ENCODE data around the gene APIP. TPM values are rescaled to one million over a fixed set of nuclear protein-coding genes. Genes with fewer than 3 reads are reported as not detected.

APIP gene
- total RNA-seq, 1 experiment from 2014 or later = 24.3 TPM

GRCh38 chr11:34866375-34866774 is 49.8 kb downstream of the APIP start:
- POLR2A ChIA-PET = no interaction called here
- no peak overlapping the region for H3K27ac Mint-ChIP-seq

GRCh38 chr11:34865261-34865660 is 50.9 kb downstream of the APIP start:
- no peak for DNase-seq (ENCODE audit: low spot score)
- ChIA-PET CTCF (no interaction called here), POLR2A (no interaction called here)
- H3K27me3 Mint-ChIP-seq (ENCODE audit: low read depth) = no peaks in the 10 kb centered on the region
- H3K27ac Mint-ChIP-seq = no peak overlapping the region
- H3K36me3 Mint-ChIP-seq = peaks cover 5% of the 10 kb centered on the region; the same call in 1 of the 2 replicates
- no peak for ATAC-seq
- peaks cover 5% of the 10 kb centered on the region; the same call in 1 of the 2 replicates for H3K4me1 Mint-ChIP-seq
- no peaks in the 10 kb centered on the region for H3K9me3 Mint-ChIP-seq
- H3K4me3 Mint-ChIP-seq = no peak overlapping the region
- TF ChIP-seq MXD4 (CRISPR knock-in tag; IDR thresholded peaks at IDR 0.05; ENCODE audit: borderline replicate concordance) (no peak), GRHL2 (CRISPR knock-in tag; IDR thresholded peaks at IDR 0.05; ENCODE audit: insufficient replicate concordance, severe bottlenecking) (no peak), ZNF423 (CRISPR knock-in tag; IDR thresholded peaks at IDR 0.05) (no peak), ZNF232 (CRISPR knock-in tag; IDR thresholded peaks at IDR 0.05) (no peak), GABPB1 (CRISPR knock-in tag; IDR thresholded peaks at IDR 0.05) (no peak), ZNF317 (CRISPR knock-in tag; IDR thresholded peaks at IDR 0.05; ENCODE audit: borderline replicate concordance, low read depth) (no peak), TEAD1 (CRISPR knock-in tag; IDR thresholded peaks at IDR 0.05) (no peak), ERG (CRISPR knock-in tag; IDR thresholded peaks at IDR 0.05) (no peak), TP53 (CRISPR knock-in tag; IDR thresholded peaks at IDR 0.05) (no peak), IRF1 (CRISPR knock-in tag; IDR thresholded peaks at IDR 0.05) (no peak), CREM (CRISPR knock-in tag; IDR thresholded peaks at IDR 0.05) (no peak), FOXJ3 (CRISPR knock-in tag; IDR thresholded peaks at IDR 0.05; ENCODE audit: borderline replicate concordance) (no peak), NR1H2 (CRISPR knock-in tag; IDR thresholded peaks at IDR 0.05) (no peak), ZSCAN18 (CRISPR knock-in tag; IDR thresholded peaks at IDR 0.05) (no peak)

More at GRCh38 chr11:34866375-34866774, 49.8 kb downstream of the APIP start:
- H3K9me3 Mint-ChIP-seq = no peaks in the 10 kb centered on the region
- DNase-seq (ENCODE audit: low spot score) (no peak), ATAC-seq (no peak)
- no peaks in the 10 kb centered on the region for H3K27me3 Mint-ChIP-seq (ENCODE audit: low read depth)
- peaks cover 5% of the 10 kb centered on the region; the same call in 1 of the 2 replicates for H3K4me1 Mint-ChIP-seq
- no peak overlapping the region for H3K4me3 Mint-ChIP-seq
- CTCF ChIA-PET = no interaction called here
- 0 out of 2 replicates have a peak, but pooled peaks cover 2% of the 10 kb centered on the region for H3K36me3 Mint-ChIP-seq
- TF ChIP-seq ZBTB43 (CRISPR knock-in tag; IDR thresholded peaks at IDR 0.05) = no peak
- no peak for TF ChIP-seq RORB (CRISPR knock-in tag; IDR thresholded peaks at IDR 0.05)
- TF ChIP-seq ETV6 (CRISPR knock-in tag; IDR thresholded peaks at IDR 0.05) = no peak
- TF ChIP-seq MYBL2 (CRISPR knock-in tag; IDR thresholded peaks at IDR 0.05) = no peak
- TF ChIP-seq ZNF219 (CRISPR knock-in tag; IDR thresholded peaks at IDR 0.05; ENCODE audit: borderline replicate concordance) = no peak
- no peak for TF ChIP-seq KAT7 (CRISPR knock-in tag; IDR thresholded peaks at IDR 0.05; ENCODE audit: borderline replicate concordance)
- TF ChIP-seq CTCF (IDR thresholded peaks at IDR 0.05) = no peak
- no peak for TF ChIP-seq ZSCAN18 (CRISPR knock-in tag; IDR thresholded peaks at IDR 0.05)
- no peak for TF ChIP-seq FOXK1 (CRISPR knock-in tag; IDR thresholded peaks at IDR 0.05)
- no peak for TF ChIP-seq ZMAT4 (CRISPR knock-in tag; IDR thresholded peaks at IDR 0.05)
